ENCODE results near the gene KRTAP4-1.
"Not testable (repeated sequence)": the region's sequence is repeated elsewhere in the genome, so short reads cannot be mapped to it uniquely, and the experiment has no call there.

KRTAP4-1 gene

GRCh38 chr17:41141361-41141760, 43.4 kb downstream of the KRTAP4-1 start:
- DNase-seq (ENCODE audit: low read depth) = no peak
- TF ChIP-seq, protein P1, sequence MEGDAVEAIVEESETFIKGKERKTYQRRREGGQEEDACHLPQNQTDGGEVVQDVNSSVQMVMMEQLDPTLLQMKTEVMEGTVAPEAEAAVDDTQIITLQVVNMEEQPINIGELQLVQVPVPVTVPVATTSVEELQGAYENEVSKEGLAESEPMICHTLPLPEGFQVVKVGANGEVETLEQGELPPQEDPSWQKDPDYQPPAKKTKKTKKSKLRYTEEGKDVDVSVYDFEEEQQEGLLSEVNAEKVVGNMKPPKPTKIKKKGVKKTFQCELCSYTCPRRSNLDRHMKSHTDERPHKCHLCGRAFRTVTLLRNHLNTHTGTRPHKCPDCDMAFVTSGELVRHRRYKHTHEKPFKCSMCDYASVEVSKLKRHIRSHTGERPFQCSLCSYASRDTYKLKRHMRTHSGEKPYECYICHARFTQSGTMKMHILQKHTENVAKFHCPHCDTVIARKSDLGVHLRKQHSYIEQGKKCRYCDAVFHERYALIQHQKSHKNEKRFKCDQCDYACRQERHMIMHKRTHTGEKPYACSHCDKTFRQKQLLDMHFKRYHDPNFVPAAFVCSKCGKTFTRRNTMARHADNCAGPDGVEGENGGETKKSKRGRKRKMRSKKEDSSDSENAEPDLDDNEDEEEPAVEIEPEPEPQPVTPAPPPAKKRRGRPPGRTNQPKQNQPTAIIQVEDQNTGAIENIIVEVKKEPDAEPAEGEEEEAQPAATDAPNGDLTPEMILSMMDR (IDR thresholded peaks at IDR 0.05; ENCODE audit: control insufficient read depth, insufficient read depth, low read depth, low read length, missing control alignments) = no peak
- H3K4me3 ChIP-seq (ENCODE audit: control insufficient read depth, low read depth, low read length) = no peak overlapping the region

DNA sequence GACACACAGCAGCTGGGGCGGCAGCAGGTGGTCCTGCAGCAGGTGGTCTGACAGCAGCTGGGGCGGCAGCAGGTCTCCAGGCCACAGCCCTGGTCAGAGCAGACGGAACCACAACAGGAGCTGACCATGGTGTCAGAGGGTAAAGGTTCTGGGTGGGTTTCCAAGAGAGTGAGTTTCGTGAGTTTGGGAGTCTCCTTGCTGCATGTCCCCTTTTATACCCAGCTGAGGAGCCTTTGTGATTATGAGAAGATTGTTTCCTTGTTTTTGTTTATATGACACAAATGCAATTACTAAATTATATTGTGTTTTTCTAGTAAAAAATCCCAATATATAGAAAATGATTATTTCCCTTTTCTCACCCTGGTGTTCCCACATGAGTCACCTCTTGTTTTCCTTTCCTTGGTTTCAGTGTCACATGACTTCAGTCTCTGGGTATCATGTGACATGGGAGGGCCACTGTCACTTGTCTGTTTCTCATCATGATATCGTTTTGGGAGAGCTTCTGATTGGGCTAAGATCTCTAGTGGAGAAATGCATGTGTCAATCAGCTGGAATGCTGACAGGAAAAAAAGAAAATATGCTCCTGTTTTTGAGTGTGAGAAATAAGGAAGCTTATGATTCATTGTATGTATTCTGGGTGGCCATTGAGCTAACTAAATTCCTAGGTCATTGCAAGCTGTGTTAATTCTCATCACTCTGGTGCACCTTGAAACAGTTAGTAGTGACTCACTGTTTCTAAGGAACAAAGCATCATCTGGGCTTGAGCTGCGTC, 44.2 kb downstream of the KRTAP4-1 start, which contains the start of gene KRTAP4-6:
Gene KRTAP4-6, minus strand, starts transcription at position 185 of the 772 bp plus-strand sequence. Its CDS starts 57 bp downstream, at position 128.
- peak; percentile 82 for DNase-seq (ENCODE audit: low read depth)
- no peak within 1 kb of the TSS for H3K4me3 ChIP-seq (ENCODE audit: control insufficient read depth, low read depth, low read length)
- TF ChIP-seq, protein P1 (IDR thresholded peaks at IDR 0.05; ENCODE audit: control insufficient read depth, insufficient read depth, low read depth, low read length, missing control alignments) = no peak

DNA sequence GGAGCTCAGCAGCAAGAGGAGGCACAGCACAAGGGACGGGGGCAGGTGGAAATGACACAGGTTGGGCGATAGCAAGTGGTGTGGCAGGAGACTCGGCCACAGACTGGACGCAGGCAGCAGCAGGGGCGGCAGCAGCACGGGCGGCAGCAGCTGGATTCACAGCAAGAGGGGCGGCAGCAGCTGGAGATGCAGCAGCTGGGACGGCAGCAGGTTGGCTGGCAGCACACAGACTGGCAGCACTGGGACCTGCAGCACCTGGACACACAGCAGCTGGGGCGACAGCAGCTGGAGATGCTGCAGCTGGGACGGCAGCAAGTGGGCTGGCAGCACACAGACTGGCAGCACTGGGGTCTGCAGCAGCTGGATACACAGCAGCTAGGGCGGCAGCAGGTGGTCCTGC, 44.8 kb downstream of the KRTAP4-1 start:
- not testable (repeated sequence) for H3K4me3 ChIP-seq (ENCODE audit: control insufficient read depth, low read depth, low read length); DNase-seq (ENCODE audit: low read depth)
